ENCODE results near the gene NUDC.

The NUDC gene

DNA sequence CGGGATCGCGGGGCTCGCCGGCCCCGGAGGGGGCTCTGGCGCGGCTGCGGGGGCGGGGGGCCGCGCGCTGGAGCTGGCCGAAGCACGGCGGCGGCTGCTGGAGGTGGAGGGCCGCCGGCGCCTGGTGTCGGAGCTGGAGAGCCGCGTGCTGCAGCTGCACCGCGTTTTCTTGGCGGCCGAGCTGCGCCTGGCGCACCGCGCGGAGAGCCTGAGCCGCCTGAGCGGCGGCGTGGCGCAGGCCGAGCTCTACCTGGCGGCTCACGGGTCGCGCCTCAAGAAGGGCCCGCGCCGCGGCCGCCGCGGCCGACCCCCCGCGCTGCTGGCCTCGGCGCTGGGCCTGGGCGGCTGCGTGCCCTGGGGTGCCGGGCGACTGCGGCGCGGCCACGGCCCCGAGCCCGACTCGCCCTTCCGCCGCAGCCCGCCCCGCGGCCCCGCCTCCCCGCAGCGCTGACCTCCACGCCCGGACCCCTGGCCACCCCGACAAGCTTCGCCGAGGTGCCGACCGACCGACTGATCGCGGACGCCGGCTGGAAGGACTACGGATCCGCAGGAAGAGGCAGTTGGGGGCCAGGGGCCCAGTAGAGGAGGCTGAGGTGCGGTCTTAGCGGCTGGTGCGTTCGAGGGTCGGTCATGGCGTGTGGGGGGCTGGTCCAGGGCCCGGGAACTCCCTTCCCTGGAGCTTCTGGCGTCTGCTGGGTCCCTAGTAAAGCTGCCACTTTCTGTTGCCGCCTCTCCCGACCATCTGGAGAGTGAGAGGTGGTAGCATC lies 72.7 kb downstream of the NUDC start:
- no peak for DNase-seq

DNA sequence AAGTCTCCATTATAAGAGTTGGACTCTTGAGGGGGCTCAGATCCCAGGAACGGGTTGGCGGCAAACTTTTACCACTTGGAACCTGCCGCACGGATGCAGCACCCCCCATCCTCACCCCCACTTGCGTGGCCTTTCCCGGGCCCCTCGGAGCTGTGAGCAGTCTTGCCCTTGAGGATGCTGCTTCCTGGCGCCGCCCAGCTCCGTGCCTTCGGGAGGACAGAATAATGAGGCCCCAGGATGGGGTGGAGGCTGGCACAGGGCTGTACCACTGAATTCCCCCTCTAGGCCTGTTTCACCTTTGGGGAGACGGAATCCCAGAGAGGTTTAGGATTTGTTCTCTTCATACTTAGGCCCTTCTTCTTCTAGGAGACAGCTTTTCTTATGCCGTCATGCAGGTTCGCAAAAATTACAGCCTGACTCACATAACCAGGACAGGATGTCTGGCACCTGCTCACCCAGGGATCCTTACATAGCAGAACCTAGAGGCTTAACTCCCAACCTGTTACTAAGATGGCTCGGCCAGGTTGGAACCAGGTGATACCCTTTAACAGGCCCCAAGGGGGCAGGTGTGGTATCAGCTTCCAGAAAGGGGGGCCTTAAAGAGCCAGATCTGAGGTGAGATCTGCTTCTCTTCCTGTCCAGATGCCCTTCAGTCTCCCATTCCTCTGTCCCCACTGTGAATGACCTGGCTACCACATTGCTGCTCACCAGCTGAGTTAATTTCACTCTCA lies 73.4 kb downstream of the NUDC start:
- no peak for DNase-seq

DNA sequence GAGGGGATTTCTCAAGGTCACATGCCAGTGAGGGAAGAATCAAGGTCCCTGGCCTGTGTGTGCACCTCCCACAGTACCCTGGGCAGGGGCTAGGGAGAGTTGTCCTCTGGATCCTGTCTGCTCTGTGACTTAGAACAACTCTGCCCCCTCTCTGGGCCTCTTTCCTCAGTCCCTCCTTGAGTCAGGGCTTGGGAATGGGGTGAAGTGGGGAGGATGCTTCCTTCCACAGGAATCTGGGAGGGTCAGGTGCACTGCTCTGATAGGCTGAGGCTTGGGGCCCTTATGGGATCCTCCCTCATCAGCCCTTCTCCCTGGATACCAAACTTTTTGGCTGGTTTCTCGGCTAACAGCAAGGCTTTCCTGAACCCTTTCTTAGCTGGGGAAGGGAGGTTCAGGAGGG lies 74.5 kb downstream of the NUDC start:
- peak; percentile 66 for DNase-seq

Data from fibroblast of skin of right quadriceps (primary cell).